HepG2 (cell line): ENCODE results near the gene FAM229B. TPM values are rescaled to one million over a fixed set of nuclear protein-coding genes. Genes with fewer than 3 reads are reported as not detected.

Source experiments
- ATAC-seq: fragments of 200-7000 bp; cut with Tn5 transposase; 3 replicates; pipeline ENCODE4 v1.9.1; 2020; ENCODE audit warnings: mild to moderate bottlenecking, moderate library complexity
- BruUV-seq: library from RNA; stranded (reverse); fragments of 400-500 nt; replicated peaks from 2 replicates; lab custom pipeline; 2021; lab: Mats Ljungman, UMichigan
- CTCF ChIA-PET: fragments of 300-600 bp; formaldehyde crosslinking; extraction: SDS; loops from one replicate; lab custom pipeline; 2021; ENCODE audit warnings: low total read pairs, inconsistent platforms, low intra/inter-chr PET ratio; lab: Yijun Ruan, JAX
- POLR2A ChIA-PET: fragments of 350-600 bp; sonication (Branson Sonifier 250); formaldehyde crosslinking; loops from one replicate; lab custom pipeline; 2020; ENCODE audit warnings: antibody characterized with exemption, inconsistent platforms; lab: Yijun Ruan, JAX
- DNase-seq: peaks from one replicate; pipeline ENCODE4 v3.0.0-alpha.2; 2015; ENCODE audit warnings: low spot score
- FAIRE-seq: peaks from 3 replicates; lab custom pipeline; 2011; peaks lifted over from hg19 to GRCh38; lab: Jason Lieb, UNC
- H2AFZ ChIP-seq: one replicate; pipeline ENCODE4 v1.6.1; 2011; ENCODE audit warnings: low read length, inconsistent platforms
- H3K27ac ChIP-seq: fragments of 300-600 bp; 3 replicates; pipeline ENCODE4 v1.8.0; 2011; ENCODE audit warnings: mixed run types, mild to moderate bottlenecking, mixed read lengths, low read length, inconsistent platforms; ENCODE audit not compliant: insufficient read depth; ENCODE audit errors: extremely low read length
- H3K27me3 ChIP-seq, 2 experiments: fragments of 200-600 bp in 1 of 2; 2 replicates in 1 of 2; 3 replicates in 1 of 2; pipeline versions ENCODE4 v1.6.0 to v1.8.0; 2011; ENCODE audit warnings: low read length in 2 of 2, mild to moderate bottlenecking in 2 of 2, moderate library complexity in 2 of 2, inconsistent platforms in 1 of 2; ENCODE audit not compliant: insufficient read depth in 2 of 2, control insufficient read depth in 1 of 2
- H3K36me3 ChIP-seq, 2 experiments: fragments of 200-600 bp in 1 of 2; replicated peaks in 1 of 2; 2 replicates in 1 of 2; 3 replicates in 1 of 2; pipeline versions ENCODE4 v1.5.1 to v1.8.0; 2011; ENCODE audit warnings: low read length in 2 of 2, inconsistent platforms in 1 of 2; ENCODE audit not compliant: insufficient read depth in 2 of 2, control insufficient read depth in 1 of 2
- H3K4me1 ChIP-seq: 2 replicates; pipeline ENCODE4 v1.5.1; 2012; ENCODE audit warnings: low read length, inconsistent platforms; ENCODE audit not compliant: insufficient read depth
- H3K4me2 ChIP-seq: 2 replicates; pipeline ENCODE4 v1.6.0; 2011; ENCODE audit warnings: low read depth, low read length, inconsistent platforms
- H3K4me3 ChIP-seq, 3 experiments: fragments of 200-600 bp in 1 of 3; sonication (generic), shearing (Covaris generic) in 1 of 3; replicated peaks in 1 of 3; 2 replicates each; pipeline ENCODE4 v1.5.1; 2011 to 2016; ENCODE audit warnings: low read length in 3 of 3, inconsistent platforms in 2 of 3, low read depth in 2 of 3, mild to moderate bottlenecking in 2 of 3, control low read depth in 1 of 3, mixed read lengths in 1 of 3; ENCODE audit not compliant: insufficient read depth in 1 of 3
- H3K79me2 ChIP-seq: one replicate; pipeline ENCODE4 v1.6.1; 2011; ENCODE audit warnings: low read length, inconsistent platforms; ENCODE audit not compliant: insufficient read depth
- H3K9ac ChIP-seq: 2 replicates; pipeline ENCODE4 v1.6.0; 2011; ENCODE audit warnings: mild to moderate bottlenecking, low read depth, low read length, inconsistent platforms; ENCODE audit not compliant: insufficient read depth
- H3K9me3 ChIP-seq: 2 replicates; pipeline ENCODE4 v1.5.1; 2012; ENCODE audit warnings: mild to moderate bottlenecking, low read length
- H4K20me1 ChIP-seq: 2 replicates; pipeline ENCODE4 v1.6.0; 2011; ENCODE audit warnings: inconsistent platforms, mild to moderate bottlenecking, low read length, moderate library complexity; ENCODE audit not compliant: insufficient read depth
- AGO2 ChIP-seq: fragments of 200-400 bp; formaldehyde crosslinking; optimal IDR thresholded peaks from 2 replicates; pipeline ENCODE3; 2017; ENCODE audit warnings: mild to moderate bottlenecking, low read depth, low read length, moderate library complexity
- DMAP1 ChIP-seq: IDR thresholded peaks from 2 replicates; pipeline ENCODE4 v1.6.1; 2016
- GPBP1L1 ChIP-seq: sonication (generic); formaldehyde crosslinking; IDR thresholded peaks from 2 replicates; pipeline ENCODE4 v1.5.0; 2020; ENCODE audit warnings: mild to moderate bottlenecking, missing genetic modification reagents
- HDAC1 ChIP-seq: sonication (generic); formaldehyde crosslinking; IDR thresholded peaks from 2 replicates; pipeline ENCODE4 v1.5.1; 2020; ENCODE audit warnings: mild to moderate bottlenecking, missing genetic modification reagents
- MAFK ChIP-seq, 2 experiments: IDR thresholded peaks in 1 of 2; conservative IDR thresholded peaks in 1 of 2; 2 replicates each; pipeline ENCODE4 v1.6.1; 2011; ENCODE audit warnings: improper control_type of control experiment in 2 of 2, low read length in 2 of 2
- MLX ChIP-seq: IDR thresholded peaks from 2 replicates; pipeline ENCODE4 v1.6.1; 2016
- MTERF4 ChIP-seq: sonication (generic); formaldehyde crosslinking; IDR thresholded peaks from 2 replicates; pipeline ENCODE4 v1.8.0; 2023; ENCODE audit warnings: mild to moderate bottlenecking, missing genetic modification reagents
- PHF5A ChIP-seq: IDR thresholded peaks from one replicate; pipeline ENCODE4 v1.6.1; 2018; ENCODE audit warnings: low read depth, missing genetic modification reagents; ENCODE audit not compliant: unreplicated experiment
- TCF12 ChIP-seq, 2 experiments: fragments of 450-650 bp in 1 of 2; sonication (generic) in 1 of 2; formaldehyde crosslinking in 1 of 2; IDR thresholded peaks; 2 replicates each; pipeline versions ENCODE4 v1.6.1 to v1.8.0; 2017 to 2022; ENCODE audit warnings: antibody characterized with exemption in 1 of 2, mild to moderate bottlenecking in 1 of 2, missing genetic modification reagents in 1 of 2, moderate library complexity in 1 of 2
- XBP1 ChIP-seq: sonication (generic); formaldehyde crosslinking; IDR thresholded peaks from 2 replicates; pipeline ENCODE4 v1.5.0; 2020; ENCODE audit warnings: missing genetic modification reagents
- ZNF234 ChIP-seq: sonication (generic); formaldehyde crosslinking; conservative IDR thresholded peaks from 2 replicates; pipeline ENCODE4 v1.5.1; 2020; ENCODE audit warnings: mild to moderate bottlenecking, missing genetic modification reagents
- ZNF24 ChIP-seq: fragments of 450-650 bp; IDR thresholded peaks from 2 replicates; pipeline ENCODE4 v1.6.1; 2017; ENCODE audit warnings: antibody characterized with exemption, mild to moderate bottlenecking
- ZNF501 ChIP-seq: sonication (generic); formaldehyde crosslinking; IDR thresholded peaks from 2 replicates; pipeline ENCODE4 v1.5.1; 2020; ENCODE audit warnings: mild to moderate bottlenecking, moderate library complexity, missing genetic modification reagents
- ZSCAN20 ChIP-seq: sonication (generic); formaldehyde crosslinking; IDR thresholded peaks from 2 replicates; pipeline ENCODE4 v1.4.0; 2020; ENCODE audit warnings: missing genetic modification reagents, mild to moderate bottlenecking, borderline replicate concordance
- ZSCAN31 ChIP-seq: sonication (generic); formaldehyde crosslinking; IDR thresholded peaks from 2 replicates; pipeline ENCODE4 v1.5.0; 2020; ENCODE audit warnings: low read depth, mild to moderate bottlenecking, missing genetic modification reagents
- WGBS: methylation state at CpG from one replicate; pipeline ENCODE4 v1.1.6; 2017; ENCODE audit warnings: low lambda C conversion rate; 5-methylcytosine and 5-hydroxymethylcytosine counted together
- in situ Hi-C: cut with HindIII; loops from 2 replicates; pipeline ENCODE4 v1.10.0; 2017; ENCODE audit warnings: low pct_unique_long_range_greater_than_20kb; ENCODE audit not compliant: extremely low pct_ligation_motif_present
- intact Hi-C: fragments of 100-400 bp; cut with micrococcal nuclease; formaldehyde crosslinking; loops from one replicate; pipeline ENCODE4 v1.10.0; 2022; ENCODE audit not compliant: unreplicated experiment
- polyA plus RNA-seq, 8 experiments: library from polyadenylated mRNA; depleted of rRNA in 3 of 8; stranded (reverse) in 7 of 8; unstranded in 1 of 8; fragments of >200 nt; fragmentation: Illumina TruSeq in 4 of 8; extraction: Trizol in 4 of 8; gene quantifications; 2 replicates each; pipeline versions ENCODE4 v1.2.1 to v1.2.3, GENCODE V29; 2011 to 2016; ENCODE audit warnings: low read depth in 4 of 8, missing spikeins in 1 of 8, mixed read lengths in 1 of 8; ENCODE audit not compliant: insufficient read depth in 1 of 8
- total RNA-seq, 5 experiments: library from RNA; depleted of rRNA; stranded (reverse); fragments of >200 nt; fragmentation: Illumina TruSeq; extraction: Trizol; gene quantifications; 2 replicates each; pipeline ENCODE4 v1.2.3, GENCODE V29; 2016; ENCODE audit warnings: low read depth in 1 of 5

The FAM229B gene
- total and polyA plus RNA-seq, 2 of the 13 experiments (the other 11 are each of a cell fraction or from before 2014, with no cell fraction given) = 11.3 to 19.5 TPM

- H2AFZ ChIP-seq = no peak overlapping the region
- no peaks in the 10 kb centered on the region for H3K36me3 ChIP-seq
- H3K4me1 ChIP-seq = peaks cover 12% of the 10 kb centered on the region
- no peaks in the 10 kb centered on the region for H4K20me1 ChIP-seq
- 0% methylated on average over 1 of the region's 1 CpG for WGBS
- no peak overlapping the region for H3K27ac ChIP-seq
- CTCF ChIA-PET = no interaction called here
- no peak for ATAC-seq
- no TSS peak for BruUV-seq
- H3K9me3 ChIP-seq = no peaks in the 10 kb centered on the region
- FAIRE-seq = no peak
- no peaks in the 10 kb centered on the region; a peak in 1 of 5 replicates for H3K27me3 ChIP-seq
- no peak overlapping the region for H3K4me3 ChIP-seq
- no peak for DNase-seq
- no peaks in the 10 kb centered on the region for H3K79me2 ChIP-seq
- intact Hi-C loops = loop anchor here (5.0 kb wide), 1 partner anchor 62 kb away; the partner anchor contains the start of genes FAM229B and TUBE1
- H3K9ac ChIP-seq = no peak overlapping the region
- no peak overlapping the region for H3K4me2 ChIP-seq
- TF ChIP-seq ZNF24 (no peak), ZSCAN20 (CRISPR knock-in tag) (no peak), HDAC1 (no peak), DMAP1 (CRISPR knock-in tag) (no peak), MTERF4 (CRISPR knock-in tag) (no peak)
- TF ChIP-seq, all 625 proteins: peak for 0
- POLR2A ChIA-PET = no interaction called here
- in situ Hi-C loops = no loop called here
These were observed 61.8 kb downstream of the FAM229B start for GRCh38 chr6:112149236-112149635.

- no peaks in the 10 kb centered on the region for H3K36me3 ChIP-seq
- H3K27ac ChIP-seq = no peak overlapping the region
- no peak overlapping the region for H2AFZ ChIP-seq
- H3K9ac ChIP-seq = no peak overlapping the region
- FAIRE-seq = no peak
- no peaks in the 10 kb centered on the region for H3K9me3 ChIP-seq
- BruUV-seq = no TSS peak
- 50% methylated on average over 4 of the region's 4 CpGs for WGBS
- POLR2A ChIA-PET = no interaction called here
- intact Hi-C loops = loop anchor here (5.0 kb wide), 1 partner anchor 62 kb away; the partner anchor contains the start of genes FAM229B and TUBE1
- H3K4me1 ChIP-seq = peaks cover 7% of the 10 kb centered on the region
- no peak for DNase-seq
- CTCF ChIA-PET = no interaction called here
- H3K4me2 ChIP-seq = no peak overlapping the region
- H3K79me2 ChIP-seq = no peaks in the 10 kb centered on the region
- no peak overlapping the region for H3K4me3 ChIP-seq
- no peaks in the 10 kb centered on the region for H3K27me3 ChIP-seq
- H4K20me1 ChIP-seq = no peaks in the 10 kb centered on the region
- in situ Hi-C loops = loop anchor here (25.0 kb wide), 1 partner anchor 437 kb away; no protein-coding TSS in a partner anchor
- ATAC-seq = no peak
- TF ChIP-seq TCF12 (IDR thresholded peaks at IDR 0.05) (no peak), TCF12 (CRISPR knock-in tag; IDR thresholded peaks at IDR 0.05) (no peak), ZSCAN31 (CRISPR knock-in tag) (no peak), ZNF234 (CRISPR knock-in tag) (no peak), XBP1 (CRISPR knock-in tag) (no peak), MLX (CRISPR knock-in tag) (no peak), PHF5A (CRISPR knock-in tag) (no peak), MAFK (conservative IDR thresholded peaks at IDR 0.05 in 1 of 2, IDR thresholded peaks at IDR 0.05 in 1 of 2; ENCODE audit: low read length in 2 of 2) (no peak), ZNF501 (CRISPR knock-in tag) (no peak), GPBP1L1 (no peak), AGO2 (no peak)
These were observed 62.4 kb downstream of the FAM229B start for GRCh38 chr6:112149719-112150263.
